Stimulated activated CD4-positive, alpha-beta T cell treated with anti-CD3 and anti-CD28 coated beads, Interleukin-12 subunit alpha, Interleukin-12 subunit beta, amount 100 ng/mL, for 4 hours (primary cell): Measurements from ENCODE around the gene JKAMP.
"Not testable (repeated sequence)": the region's sequence is repeated elsewhere in the genome, so short reads cannot be mapped to it uniquely, and the experiment has no call there.

Experiments
- DNase-seq: peaks from one replicate; pipeline ENCODE4 v3.0.0-alpha.2; 2020

Gene JKAMP

GRCh38 chr14:59483819-59484638 lies at the start of gene JKAMP, which contains the start of gene L3HYPDH:
JKAMP (plus strand) TSS chr14:59484517; CDS start chr14:59484590, 73 bp downstream.
L3HYPDH (minus strand) TSS chr14:59484408; CDS start chr14:59484316, 92 bp downstream.
- peak; percentile 99 for DNase-seq

- DNase-seq, result no peak
Observed at GRCh38 chr14:59435101-59435500, 49.2 kb upstream of the JKAMP start.

- no peak for DNase-seq
Observed at GRCh38 chr14:59435987-59436386, 48.3 kb upstream of the JKAMP start.

GRCh38 chr14:59438195-59438647 lies 46.1 kb upstream of the JKAMP start:
- DNase-seq, result no peak

GRCh38 chr14:59439256-59439965 lies 44.9 kb upstream of the JKAMP start:
- no peak for DNase-seq

- not testable (repeated sequence) for DNase-seq
Observed at GRCh38 chr14:59448673-59449072, 35.6 kb upstream of the JKAMP start.

- DNase-seq, result no peak
Observed at GRCh38 chr14:59450716-59451115, 33.6 kb upstream of the JKAMP start.

GRCh38 chr14:59451849-59452248 lies 32.5 kb upstream of the JKAMP start:
- no peak for DNase-seq

GRCh38 chr14:59454139-59454538 lies 30.2 kb upstream of the JKAMP start:
- DNase-seq, result no peak

GRCh38 chr14:59455411-59455810 lies 28.9 kb upstream of the JKAMP start:
- DNase-seq, result no peak

GRCh38 chr14:59458486-59458885 lies 25.8 kb upstream of the JKAMP start:
- no peak for DNase-seq

GRCh38 chr14:59460378-59460777 lies 23.9 kb upstream of the JKAMP start:
- DNase-seq, result no peak

- no peak for DNase-seq
Observed at GRCh38 chr14:59461891-59462290, 22.4 kb upstream of the JKAMP start.

GRCh38 chr14:59463787-59464485 lies 20.4 kb upstream of the JKAMP start:
- peak; percentile 32 for DNase-seq

GRCh38 chr14:59464486-59465315 lies 19.6 kb upstream of the JKAMP start:
- peak; percentile 47 for DNase-seq

GRCh38 chr14:59465316-59466135 lies 18.8 kb upstream of the JKAMP start, which contains the start of gene GPR135:
GPR135 (minus strand) TSS chr14:59465380; CDS start chr14:59465226, 154 bp downstream.
- DNase-seq, result peak; percentile 43

GRCh38 chr14:59474172-59474571 lies 10.1 kb upstream of the JKAMP start:
- no peak for DNase-seq

GRCh38 chr14:59475709-59476108 lies 8.6 kb upstream of the JKAMP start:
- DNase-seq, result no peak

GRCh38 chr14:59478540-59478939 lies 5.8 kb upstream of the JKAMP start:
- DNase-seq, result no peak

- no peak for DNase-seq
Observed at GRCh38 chr14:59480166-59480565, 4.2 kb upstream of the JKAMP start.

- no peak for DNase-seq
Observed at GRCh38 chr14:59481407-59481806, 2.9 kb upstream of the JKAMP start.
